AG04450 (cell line): ENCODE data around the gene HDAC10. TPM values are rescaled to one million over a fixed set of nuclear protein-coding genes. Genes with fewer than 3 reads are reported as not detected.

Experiments used
- CTCF ChIA-PET: fragments of 300-600, 350-600 bp; formaldehyde crosslinking; extraction: SDS; loops from one replicate; lab custom pipeline; 2022; ENCODE audit warnings: antibody characterized with exemption, inconsistent platforms; lab: Charles Lee
- POLR2A ChIA-PET: fragments of 350-600 bp; formaldehyde crosslinking; extraction: SDS; loops from one replicate; lab custom pipeline; 2021; ENCODE audit warnings: antibody characterized with exemption, inconsistent platforms; lab: Yijun Ruan, JAX
- DNase-seq: peaks from one replicate; pipeline ENCODE4 v3.0.0-alpha.2; 2011; ENCODE audit warnings: low read depth, low spot score
- H3K27ac ChIP-seq: one replicate; pipeline ENCODE4 v1.5.1; 2012; ENCODE audit warnings: low read depth, low read length, control low read depth
- H3K27me3 ChIP-seq: one replicate; pipeline ENCODE4 v1.6.0; 2012; ENCODE audit warnings: low read length; ENCODE audit not compliant: control insufficient read depth, insufficient read depth
- H3K4me3 ChIP-seq: 2 replicates; pipeline ENCODE4 v1.5.1; 2011; ENCODE audit warnings: mild to moderate bottlenecking, low read depth, low read length, control low read depth
- H3K9me3 ChIP-seq: 2 replicates; pipeline ENCODE4 v1.5.1; 2012; ENCODE audit warnings: low read length; ENCODE audit not compliant: control insufficient read depth, insufficient read depth
- CTCF ChIP-seq: IDR thresholded peaks from 2 replicates; pipeline ENCODE4 v1.5.1; 2011; ENCODE audit warnings: low read depth, low read length, control low read depth, inconsistent platforms
- polyA plus RNA-seq: library from polyadenylated mRNA; depleted of rRNA; stranded (reverse); fragments of >200 nt; gene quantifications from 2 replicates; pipeline ENCODE4 v1.2.3, GENCODE V29; 2011

HDAC10 gene
- polyA plus RNA-seq, 1 experiment = 7.0 TPM

DNA sequence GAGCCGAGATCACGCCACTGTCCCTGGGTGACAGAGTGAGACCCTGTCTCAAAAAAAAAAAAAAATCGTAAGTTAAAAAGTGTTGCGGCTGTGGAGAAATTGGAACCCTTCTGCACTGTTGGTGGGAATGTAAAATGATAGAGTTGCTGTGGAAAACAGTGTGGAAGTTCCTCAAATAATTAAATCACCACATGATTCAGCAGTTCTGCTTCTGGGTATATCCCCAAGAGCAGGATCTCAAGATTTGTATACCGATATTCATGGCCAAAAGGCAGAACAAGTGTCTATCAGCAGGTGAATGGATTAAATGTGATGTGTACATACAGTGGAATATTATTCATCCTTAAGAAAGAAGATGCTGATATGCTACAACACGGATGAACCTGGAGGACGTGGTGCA, 46.5 kb downstream of the HDAC10 start:
- DNase-seq = no peak
- no peaks in the 10 kb centered on the region; the same call in 1 of the 2 replicates for H3K9me3 ChIP-seq
- H3K27me3 ChIP-seq = no peaks in the 10 kb centered on the region
- ChIA-PET POLR2A (no interaction called here), CTCF (no interaction called here)
- no peak overlapping the region for H3K27ac ChIP-seq
- no peak for TF ChIP-seq CTCF
- H3K4me3 ChIP-seq = no peak overlapping the region

DNA sequence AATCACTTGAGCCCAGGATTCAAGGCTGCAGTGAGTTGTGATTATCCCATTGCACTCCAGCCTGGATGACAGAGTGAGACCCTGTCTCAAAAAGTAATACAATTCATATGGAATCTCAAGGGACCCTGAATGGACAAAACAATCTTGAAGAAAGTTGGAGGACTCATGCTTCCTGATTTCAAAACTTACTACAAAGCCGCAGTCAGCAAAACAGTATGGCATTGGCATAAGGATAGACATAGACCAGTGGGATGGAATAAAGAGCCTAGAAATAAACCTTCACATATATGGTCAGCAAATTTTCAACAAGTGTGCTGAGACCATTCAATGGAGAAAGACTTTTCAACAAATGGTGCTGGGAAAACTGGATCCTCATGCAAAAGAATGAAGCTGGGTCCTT, 47.8 kb downstream of the HDAC10 start:
- no peak for TF ChIP-seq CTCF
- POLR2A ChIA-PET = no interaction called here
- Histone ChIP-seq H3K27ac (no peak overlapping the region), H3K27me3 (no peaks in the 10 kb centered on the region), H3K9me3 (no peaks in the 10 kb centered on the region; the same call in 1 of the 2 replicates), H3K4me3 (no peak overlapping the region)
- no peak for DNase-seq
- CTCF ChIA-PET = no interaction called here

DNA sequence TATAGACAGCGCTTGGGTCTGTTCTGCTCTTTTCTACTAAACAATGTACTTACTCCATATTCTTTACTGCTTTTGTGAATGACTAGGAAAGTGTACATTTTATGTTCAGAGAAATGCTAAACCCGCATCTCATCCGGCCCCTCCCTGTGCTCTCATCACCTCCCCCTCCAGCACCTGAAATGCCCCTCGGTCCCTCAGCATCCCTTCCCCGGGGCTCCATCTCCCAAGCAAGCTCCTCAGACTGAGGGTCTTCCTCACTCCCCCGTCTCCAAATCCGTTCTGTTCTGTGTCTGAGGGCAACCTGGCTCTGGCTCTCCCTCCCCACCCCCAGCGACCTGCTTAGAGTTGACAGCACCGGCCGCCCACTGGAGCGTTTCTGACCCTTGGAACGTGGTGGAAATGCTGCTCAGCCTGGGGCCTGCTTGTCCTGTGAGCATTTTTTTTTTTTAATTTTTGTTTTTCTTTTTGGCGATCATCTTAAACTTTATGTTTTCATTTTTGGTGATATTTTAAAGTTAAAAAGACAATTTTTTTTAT, 48.9 kb downstream of the HDAC10 start:
- CTCF ChIA-PET = no interaction called here

DNA sequence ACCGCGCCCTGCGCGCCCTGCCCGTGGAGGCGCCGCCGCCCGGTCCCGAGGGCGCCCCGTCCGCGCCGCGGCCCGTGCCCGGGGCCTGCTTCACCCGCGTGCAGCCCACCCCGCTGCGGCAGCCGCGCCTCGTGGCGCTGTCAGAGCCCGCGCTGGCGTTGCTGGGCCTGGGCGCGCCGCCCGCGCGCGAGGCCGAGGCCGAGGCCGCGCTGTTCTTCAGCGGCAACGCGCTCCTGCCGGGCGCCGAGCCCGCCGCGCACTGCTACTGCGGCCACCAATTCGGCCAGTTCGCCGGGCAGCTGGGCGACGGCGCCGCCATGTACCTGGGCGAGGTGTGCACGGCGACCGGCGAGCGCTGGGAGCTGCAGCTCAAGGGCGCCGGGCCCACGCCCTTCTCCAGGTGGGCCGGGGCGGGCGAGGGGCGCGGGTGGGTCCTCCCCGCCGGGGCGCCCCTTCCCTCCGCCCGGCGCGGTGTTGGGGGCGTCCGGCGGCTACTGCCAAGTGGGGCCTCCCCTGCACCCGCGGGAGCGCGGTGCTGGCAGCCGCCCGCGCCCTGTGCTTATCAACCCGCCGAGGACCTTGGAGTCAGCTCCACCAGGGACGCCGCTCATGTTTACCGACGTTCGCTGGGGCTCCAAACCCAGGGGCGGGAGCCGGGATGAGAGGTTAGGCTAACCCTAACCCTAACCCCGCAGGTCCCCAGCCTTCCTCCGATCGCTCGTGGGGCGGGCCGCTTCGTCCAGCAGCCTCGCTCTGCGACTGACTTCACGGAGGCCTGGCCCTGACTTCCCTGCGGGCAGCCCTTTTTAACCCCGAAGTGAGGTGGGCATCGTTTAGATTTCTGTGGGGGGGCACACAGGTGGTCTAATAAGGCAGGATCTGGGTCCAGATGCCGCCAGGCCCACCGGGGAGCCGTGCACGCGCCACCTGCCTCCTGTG, 49.6 kb downstream of the HDAC10 start:
- ChIA-PET CTCF (no interaction called here), POLR2A (no interaction called here)
- no peak for TF ChIP-seq CTCF
- Histone ChIP-seq H3K27me3 (no peaks in the 10 kb centered on the region), H3K27ac (no peak overlapping the region), H3K9me3 (no peaks in the 10 kb centered on the region; the same call in 1 of the 2 replicates), H3K4me3 (peak overlapping the region; percentile 72)
- DNase-seq = no peak

More for the DNA sequence above, 48.9 kb downstream of the HDAC10 start:
- no peaks in the 10 kb centered on the region; the same call in 1 of the 2 replicates for H3K9me3 ChIP-seq
- DNase-seq = no peak
- POLR2A ChIA-PET = no interaction called here
- H3K27me3 ChIP-seq = no peaks in the 10 kb centered on the region
- peak overlapping the region; percentile 72 for H3K4me3 ChIP-seq
- no peak overlapping the region for H3K27ac ChIP-seq
- no peak for TF ChIP-seq CTCF
